DMS153 treated with DMSO at 0.1 percent for 48 hours (cell line): ENCODE results near the gene TRIM43B.
"Not testable (repeated sequence)": the region's sequence is repeated elsewhere in the genome, so short reads cannot be mapped to it uniquely, and the experiment has no call there.

ENCODE experiments used
- DNase-seq: peaks from one replicate; lab custom pipeline; 2025; ENCODE audit not compliant: unreplicated experiment; lab: John Stamatoyannopoulos, UW

Gene TRIM43B

DNA sequence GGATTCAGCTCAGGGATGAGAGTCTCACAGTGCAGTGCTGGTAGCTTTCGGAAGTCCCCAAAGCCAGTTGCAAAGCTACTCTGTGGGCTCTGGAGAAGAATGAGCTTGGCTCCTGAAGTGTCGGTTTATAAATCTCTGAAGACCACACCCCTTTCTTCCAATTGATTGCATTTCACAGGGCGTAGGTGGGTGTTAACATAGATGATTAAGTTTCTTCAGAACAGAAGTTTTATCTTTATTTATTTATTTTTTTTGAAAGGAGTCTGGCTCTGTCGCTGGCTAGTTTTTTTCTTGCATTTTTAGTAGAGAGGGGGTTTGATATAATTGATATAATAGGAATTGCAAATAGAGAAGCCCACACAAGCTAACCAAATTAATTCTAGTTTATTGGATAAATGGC lies at the start of gene TRIM43B:
TSS of gene TRIM43B (minus strand) at position 101 of the 400 bp plus-strand sequence. CDS start 2,040 bp downstream, outside the sequence.
- DNase-seq: not testable (repeated sequence)

DNA sequence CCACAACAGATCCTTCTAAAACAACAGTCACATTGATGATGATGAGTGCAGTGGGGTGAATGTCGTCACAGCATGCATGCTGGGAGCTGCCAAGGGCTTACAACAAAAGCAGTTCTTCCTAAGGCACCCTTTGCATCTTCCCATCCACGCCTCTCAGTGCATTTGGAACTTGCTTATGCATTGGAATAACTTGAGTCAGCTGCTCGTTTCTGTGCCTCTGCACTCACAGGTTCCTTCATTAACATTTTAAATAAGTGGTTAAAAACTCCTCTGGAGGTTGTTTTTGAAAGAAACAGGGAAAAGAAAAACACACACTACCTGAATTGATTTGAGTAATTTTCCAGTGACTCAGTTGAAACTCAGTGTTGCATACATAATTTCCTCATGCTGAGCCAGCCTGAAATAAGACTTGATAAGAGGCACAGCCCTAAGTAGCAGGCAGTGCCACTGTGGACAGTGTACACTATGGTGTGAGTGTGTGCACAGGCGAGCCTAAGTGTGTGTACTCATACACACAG lies 46.8 kb upstream of the TRIM43B start:
- DNase-seq: no peak

DNA sequence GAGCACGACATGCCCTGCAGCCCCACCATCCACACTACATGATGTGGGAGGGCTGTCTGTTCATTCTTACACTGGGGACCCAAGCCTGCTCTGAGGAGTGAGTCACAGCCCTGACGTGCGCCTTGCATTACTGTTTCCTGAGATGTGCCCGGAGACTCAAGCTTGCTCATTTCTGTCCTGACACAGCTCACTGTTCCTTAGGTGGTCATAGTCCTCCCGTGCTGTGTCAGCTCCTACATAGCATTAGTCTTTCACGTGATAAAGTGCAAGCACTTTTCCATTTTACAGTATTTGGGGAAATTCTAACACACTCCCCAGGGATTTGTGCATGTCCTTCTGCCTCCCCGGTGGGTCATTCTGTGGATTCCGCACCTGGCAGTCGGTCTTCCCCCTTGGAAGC lies 46.2 kb upstream of the TRIM43B start:
- no peak for DNase-seq

DNA sequence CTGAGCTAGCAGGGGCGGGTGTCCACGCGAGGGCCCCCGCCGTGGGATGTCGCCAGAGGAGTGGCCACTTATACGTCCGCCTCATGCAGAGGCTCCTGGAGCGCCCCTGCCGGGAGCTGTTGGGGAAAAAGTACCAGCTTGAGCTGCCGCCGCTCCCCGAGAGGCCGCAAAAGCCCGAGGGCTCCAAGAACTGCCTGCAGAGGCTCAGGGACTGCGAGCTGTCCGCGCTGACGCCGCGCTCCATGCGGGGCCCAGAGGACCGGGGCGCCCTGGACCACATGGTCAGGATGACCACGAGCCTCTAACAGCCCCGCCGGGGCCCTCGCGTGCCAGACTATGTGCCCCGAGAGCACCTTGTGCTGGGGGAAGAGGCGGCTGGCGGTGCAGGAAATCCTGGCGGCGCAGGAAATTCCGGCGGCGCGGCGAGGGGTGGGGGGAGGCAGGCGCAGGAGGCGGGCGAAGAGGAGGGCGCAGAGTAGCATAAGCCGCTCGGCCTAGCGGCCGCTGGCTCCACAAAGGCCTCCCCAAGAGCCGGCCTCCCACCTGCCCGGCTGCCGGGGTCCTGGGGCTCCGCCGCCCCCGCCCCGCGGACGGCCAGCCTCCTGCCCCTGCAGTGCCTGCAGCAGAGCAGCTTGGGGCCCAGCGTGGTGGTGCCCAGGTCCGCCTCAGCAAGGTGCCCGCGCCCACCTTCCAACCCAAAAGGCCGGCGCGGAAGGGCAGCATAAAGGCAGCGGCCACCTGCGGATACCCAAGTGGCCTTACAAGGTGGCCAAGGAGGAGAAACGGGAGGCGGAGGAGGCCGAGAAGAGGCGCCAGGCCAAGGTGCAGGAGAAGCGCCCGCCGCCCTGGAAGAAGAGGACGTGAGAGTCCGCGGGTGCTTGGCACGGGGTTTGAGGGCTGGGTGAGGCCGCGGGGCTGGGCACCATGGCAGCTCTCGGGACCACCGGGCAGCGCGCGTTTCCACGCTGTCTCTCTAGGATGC lies 42.1 kb upstream of the TRIM43B start:
- peak; percentile 48 for DNase-seq

DNA sequence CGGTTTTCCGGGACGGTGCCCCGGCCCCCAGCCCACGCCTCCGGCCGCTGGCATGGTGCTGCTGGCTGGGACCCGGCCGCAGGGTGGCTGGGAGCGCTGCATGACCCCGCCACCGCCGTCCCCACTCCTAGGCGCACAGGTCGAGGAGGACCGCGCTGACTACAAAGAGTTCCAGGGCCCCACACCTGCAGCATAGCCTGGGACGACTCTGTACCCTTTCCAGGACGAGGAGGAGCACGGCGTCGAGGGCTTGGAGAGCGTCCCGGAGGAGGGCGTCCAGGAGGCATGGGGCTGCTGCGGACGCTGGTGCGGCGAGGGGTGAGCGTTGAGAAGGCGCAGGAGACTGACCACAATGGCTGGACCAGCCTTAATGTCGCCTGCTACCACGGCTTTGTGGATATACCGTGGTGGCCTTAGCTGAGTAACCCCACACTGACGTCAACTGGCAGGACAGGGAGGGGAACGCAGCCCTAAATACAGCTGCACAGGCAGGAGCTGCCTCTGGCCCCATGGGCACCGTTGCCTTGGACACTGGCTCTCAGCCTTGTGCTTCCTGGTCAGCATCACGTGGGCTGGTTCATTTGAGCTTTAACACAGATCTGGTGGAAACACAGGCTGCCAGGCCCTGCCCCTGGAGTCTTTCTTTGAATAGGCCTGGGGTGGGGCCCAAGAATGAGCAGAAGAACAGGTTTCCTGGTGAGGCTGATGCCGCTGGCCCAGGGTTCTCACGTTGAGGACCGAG lies 40.9 kb upstream of the TRIM43B start:
- peak; percentile 35 for DNase-seq

DNA sequence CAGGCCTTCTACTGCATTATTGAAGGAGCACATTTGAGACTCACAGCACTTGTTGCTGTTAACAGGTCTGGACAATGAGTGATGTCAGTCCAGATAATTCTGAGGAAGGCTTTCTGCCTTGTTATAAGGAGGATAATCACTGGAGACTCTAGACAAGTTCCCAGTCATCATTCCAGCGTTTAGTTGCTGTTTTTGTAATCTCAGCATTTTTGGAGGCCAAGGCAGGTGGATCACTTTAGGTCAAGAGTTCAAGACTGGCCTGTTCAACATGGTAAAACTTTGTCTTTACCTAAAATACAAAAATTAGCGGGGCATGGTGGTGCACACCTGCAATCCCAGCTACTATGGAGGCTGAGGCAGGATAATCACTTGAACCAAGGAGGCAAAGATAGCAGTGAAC lies 39.6 kb upstream of the TRIM43B start:
- DNase-seq: no peak

DNA sequence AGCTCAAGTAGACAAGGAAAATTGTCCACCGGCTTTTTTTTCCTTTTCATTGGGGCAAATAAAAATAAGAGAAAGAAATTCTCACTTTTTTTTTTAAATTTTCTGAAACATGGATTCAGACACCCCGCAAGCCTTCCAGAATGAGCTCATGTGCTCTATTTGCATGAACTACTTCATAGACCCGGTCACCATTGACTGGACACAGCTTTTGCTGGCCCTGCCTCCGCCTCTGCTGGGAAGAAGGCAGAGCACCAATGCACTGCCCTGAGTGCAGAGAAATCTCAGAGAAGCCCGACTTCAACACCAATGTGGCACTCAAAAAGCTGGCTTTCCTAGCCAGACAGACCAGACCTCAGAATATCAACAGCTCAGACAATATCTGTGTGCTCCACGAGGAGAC lies 30.2 kb upstream of the TRIM43B start:
- DNase-seq: no peak

DNA sequence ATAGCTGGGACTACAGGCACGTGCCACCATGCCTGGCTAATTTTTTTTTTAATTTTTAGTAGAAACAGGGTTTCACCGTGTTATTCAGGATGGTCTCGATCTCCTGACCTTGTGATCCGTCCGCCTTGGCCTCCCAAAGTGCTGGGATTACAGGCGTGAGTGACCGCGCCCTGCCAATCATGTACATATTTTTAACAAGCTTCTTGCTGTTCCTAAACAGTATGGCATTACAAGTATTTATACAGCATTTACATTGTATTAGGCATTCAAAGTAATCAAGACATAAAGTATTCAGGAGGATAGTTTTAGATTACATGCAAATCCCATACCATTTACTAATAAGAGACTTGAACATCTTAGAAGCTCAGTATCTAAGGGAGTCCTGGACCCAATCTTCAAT lies 29.7 kb upstream of the TRIM43B start:
- DNase-seq: not testable (repeated sequence)

DNA sequence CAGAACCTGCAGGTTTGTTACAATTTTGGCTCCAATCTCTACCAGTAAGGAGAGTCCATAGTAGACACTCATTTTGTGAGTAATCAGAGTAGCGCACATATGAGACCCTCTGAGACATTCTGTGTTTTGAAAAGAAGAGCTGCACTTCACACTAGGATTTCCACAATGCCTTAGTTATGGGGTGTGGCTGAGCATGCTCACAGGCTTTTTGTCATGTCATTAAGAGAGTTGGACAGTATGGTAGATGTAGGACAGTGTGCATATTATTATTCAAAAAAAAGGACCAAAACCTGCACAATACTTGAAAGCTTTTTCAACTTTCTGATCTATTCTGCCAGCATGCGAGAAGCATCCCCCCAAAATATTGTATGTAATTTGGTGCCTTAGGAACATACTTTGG lies 24.9 kb upstream of the TRIM43B start:
- DNase-seq: no peak

DNA sequence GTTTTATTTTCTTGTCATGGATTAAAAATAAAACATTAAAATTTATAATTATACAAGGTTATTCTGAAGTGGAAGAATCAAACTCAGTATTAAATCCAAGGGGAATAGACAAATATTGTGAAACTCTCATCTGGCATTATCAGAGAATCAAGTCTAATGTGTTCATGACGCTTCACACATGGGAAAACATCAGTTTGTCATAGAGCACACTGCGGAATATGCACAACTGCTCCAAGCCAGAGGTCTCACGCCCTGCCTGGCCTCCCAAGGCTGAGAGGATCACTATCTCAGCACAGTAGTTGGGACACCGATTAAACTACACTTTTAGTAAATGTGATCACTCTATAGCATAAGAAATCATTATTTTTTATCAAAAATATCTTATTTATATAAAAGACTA lies 20.7 kb upstream of the TRIM43B start:
- DNase-seq: no peak

DNA sequence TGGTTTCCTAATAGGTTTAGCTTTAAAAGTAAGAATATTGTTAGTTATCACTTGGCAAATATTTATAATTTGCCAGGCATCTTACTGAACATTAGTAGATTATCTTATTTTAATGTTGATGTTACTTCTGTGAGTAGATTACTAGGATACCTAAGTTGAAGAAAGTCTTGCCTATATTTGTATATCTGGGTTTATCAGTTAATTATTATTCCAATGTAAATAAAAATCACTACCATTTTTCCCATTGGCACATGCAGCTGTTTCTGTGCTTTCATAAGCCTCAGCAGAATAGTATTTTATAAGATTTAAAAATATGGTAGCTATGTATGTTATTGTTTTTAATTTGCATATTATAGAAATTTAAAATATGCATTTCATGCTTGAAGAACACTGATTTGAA lies 16.3 kb upstream of the TRIM43B start:
- DNase-seq: no peak

DNA sequence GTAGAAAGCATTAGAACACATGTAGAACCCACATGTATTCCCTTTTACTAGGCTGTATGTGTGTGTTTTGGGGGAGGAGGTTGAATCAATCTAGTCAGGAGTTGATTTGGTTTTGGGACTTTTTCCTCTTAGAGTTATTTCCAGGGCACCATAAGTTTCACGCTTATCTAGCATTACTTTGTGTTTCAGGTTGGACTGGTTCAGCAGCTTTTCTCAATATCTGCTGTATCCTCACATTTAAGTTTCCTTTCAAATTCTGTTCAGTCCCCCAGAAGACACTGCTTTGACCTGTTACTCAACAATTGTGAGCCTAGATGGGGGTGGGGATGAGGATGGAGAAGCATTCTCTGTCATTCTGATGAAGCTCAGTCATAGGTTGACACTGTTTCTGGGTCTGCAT lies 7.5 kb upstream of the TRIM43B start:
- DNase-seq: not testable (repeated sequence)

DNA sequence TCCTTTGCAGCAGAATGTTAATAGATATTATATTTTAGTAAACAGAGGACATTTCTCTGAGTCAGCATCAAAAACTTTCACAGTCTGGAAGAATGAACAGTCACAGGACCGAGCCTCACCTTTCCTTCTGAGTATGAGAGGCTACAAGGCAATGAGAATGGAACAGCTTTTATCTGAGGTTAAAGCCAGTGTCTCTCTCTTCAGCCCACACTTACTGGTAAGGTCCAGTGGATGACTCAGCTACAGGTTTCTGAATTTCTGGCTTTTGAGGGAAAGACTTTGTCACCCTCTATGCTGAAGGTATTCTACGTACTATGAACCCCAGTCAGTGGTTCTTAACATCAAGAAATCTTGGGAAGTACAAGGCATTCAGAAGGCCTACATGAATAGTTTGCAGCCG lies 9.5 kb downstream of the TRIM43B start:
- not testable (repeated sequence) for DNase-seq

DNA sequence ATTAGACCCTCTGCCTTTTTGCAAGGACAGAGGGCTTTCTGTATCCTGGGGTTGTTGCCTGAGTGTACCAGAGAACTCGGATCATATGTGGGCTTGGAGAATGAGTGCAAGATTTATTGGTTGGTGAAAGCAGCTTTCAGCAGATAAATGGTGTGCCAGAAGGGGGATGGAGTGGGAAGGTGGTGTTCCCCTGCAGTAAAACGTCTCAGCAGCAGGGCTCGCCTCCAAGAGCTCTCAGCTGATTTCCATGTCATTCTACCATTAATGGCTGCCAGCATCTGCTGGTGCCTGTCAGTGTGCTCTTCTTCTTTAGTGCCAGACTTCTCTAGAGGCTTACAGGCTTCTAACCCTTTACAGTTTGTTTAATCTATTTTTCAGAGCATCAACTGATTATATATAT lies 16.6 kb downstream of the TRIM43B start:
- not testable (repeated sequence) for DNase-seq

DNA sequence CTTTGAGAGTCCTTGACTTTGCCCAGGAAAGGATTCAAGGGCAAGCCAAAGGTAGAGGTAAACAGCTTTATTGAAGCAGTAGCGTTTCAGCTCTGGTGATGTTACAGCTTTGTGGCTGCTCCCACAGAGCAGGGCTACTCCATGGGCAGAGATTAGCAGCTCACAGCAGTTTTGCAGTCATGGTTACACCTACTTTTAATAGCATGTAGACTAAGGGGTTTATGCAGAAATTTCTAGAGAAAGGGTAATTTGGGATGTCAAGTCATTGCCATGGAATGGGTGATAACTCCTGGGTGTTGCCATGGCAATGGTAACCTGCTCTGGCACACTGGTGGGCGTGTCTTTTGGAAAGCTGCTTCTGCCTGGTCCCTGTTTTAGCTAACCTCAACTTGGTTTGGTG lies 18.0 kb downstream of the TRIM43B start:
- DNase-seq: not testable (repeated sequence)

DNA sequence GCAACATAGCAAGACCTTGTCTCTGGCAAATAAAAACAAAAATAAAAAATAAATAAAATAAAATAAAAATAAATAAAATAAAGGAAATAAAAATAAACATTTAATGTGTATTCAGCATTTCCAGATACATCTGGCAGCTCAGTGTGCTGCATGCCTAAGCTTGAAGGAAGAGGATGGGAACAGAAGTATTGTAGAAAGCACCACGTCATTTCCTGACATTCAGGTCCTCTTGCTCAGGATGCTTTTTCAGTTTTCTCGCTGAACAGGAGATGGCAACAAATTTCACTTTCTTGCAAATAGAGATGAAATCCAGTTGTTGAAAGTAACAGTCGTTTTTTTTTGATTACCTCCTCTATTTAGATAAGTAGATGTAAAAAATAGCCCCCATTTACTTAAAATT lies 21.3 kb downstream of the TRIM43B start:
- not testable (repeated sequence) for DNase-seq

DNA sequence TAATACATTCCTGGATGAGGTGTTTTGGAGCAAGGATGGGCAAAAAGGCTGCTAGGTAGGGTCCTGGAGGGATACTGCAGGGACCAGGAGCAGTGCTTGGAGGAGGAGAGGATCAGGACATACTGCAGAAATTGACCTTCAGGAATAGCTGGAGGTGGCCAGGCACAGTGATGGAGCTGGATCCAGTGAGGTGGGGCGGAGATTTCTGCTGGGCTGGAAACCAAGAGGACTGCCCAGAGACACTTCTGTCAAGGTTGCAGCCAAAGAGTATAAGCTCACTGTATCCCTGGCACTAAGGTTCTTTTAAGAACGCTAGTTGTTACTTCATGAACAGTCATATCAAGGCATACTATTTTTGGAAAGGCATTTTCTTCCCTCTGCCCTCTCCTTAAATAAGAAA lies 39.2 kb downstream of the TRIM43B start:
- not testable (repeated sequence) for DNase-seq

DNA sequence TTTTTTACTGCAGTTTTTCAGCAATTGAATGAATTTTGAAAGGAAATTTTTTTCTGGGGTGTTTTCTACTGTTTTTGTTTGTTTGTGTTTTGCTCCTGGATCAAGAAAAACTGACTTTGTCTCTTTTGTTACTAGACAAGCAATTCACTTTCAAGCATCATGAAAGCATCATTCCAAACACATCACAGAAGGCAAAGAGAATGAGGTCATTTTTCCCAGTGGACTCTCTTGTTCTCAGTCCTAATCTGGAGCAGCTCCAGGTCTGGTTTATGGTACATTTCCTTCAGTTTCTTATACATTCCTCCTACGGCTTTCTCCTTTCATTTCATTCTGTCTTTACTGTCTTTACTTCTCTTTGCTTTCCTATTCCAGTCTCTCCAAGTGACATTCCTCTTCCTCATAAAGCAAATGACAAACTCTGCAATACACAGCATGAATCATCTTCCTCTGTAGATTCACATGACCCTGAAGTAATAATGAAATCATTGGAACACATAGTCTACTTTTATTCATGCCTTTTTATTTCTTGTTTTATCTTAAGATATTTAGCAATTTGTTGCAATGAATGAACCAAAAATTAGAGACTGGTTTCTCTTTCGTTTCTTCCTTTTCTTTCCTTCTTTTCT lies 42.0 kb downstream of the TRIM43B start:
- DNase-seq: not testable (repeated sequence)

DNA sequence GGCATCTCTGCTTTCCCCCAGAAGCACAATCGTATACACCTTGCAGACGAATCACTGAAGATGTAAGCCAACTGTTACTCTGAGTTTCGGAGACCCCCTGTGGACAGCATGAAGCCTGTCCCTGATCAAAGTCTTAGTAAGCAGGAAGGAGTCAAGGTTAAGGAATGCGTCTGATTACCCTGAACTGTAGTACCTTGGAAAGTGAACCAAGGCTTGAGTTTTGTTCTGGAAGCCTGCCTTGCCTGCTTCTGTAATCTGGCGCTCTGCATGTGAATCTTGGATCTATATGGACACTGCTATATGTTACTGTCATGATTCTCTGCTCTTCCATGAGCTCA lies 48.7 kb downstream of the TRIM43B start:
- not testable (repeated sequence) for DNase-seq

DNA sequence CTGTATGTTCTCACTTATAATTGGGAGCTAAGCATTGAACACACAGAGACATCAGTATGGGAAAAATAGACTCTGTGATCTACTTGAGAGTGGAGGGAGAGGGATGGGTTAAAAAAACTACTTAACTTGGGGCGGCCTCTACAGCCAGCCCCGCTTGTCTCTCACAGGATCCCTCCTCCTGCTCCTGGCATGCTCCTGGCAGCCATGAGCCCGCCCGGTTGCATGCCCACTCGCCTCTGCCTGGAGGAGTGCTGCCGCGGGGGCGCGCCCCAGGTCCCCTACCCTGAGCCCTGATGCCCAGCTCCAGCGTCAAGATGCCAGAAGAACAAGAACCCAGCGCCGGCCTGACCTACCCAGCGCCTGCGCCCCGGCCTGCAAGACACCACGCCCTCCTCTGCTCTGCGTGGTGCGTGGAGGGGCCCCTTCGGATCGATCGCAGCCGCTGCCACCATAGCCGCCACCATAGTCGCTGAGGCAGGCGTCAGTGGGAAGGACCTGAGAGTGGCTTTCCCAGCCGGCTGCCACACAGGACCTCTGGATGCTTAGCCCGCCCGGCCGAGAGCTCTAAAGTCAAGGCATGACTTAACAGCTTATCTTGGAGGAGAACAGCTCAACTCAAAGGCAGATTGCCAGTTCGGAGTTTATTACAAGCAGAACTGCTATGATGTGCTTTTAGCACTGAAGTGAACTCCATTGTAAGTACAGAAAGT lies 49.2 kb downstream of the TRIM43B start:
- not testable (repeated sequence) for DNase-seq
